Cerebellar cortex (tissue), 1 donor: ENCODE measurements around the gene SLC24A4.
"Not testable (repeated sequence)": the region's sequence is repeated elsewhere in the genome, so short reads cannot be mapped to it uniquely, and the experiment has no call there.

Experiments used
- DNase-seq: peaks from one replicate; pipeline ENCODE4 v3.0.0-alpha.2; 2015; ENCODE audit warnings: low spot score

SLC24A4 gene

DNA sequence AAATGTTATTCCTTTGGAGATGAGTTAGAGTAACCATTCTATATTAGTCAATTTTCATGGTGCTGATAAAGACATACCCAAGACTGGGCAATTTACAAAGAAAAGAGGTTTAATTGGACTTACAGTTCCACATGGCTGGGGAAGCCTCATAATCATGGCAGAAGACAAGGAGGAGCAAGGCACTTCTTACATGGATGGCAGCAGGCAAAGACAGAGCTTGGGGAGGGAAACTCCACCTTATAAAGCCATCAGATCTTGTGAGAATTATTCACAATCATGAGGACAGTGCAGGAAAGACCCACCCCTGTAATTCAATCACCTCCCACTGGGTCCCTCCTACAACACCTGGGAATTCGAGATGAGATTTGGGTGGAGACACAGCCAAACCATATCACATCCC, 79.5 kb downstream of the SLC24A4 start:
- DNase-seq = not testable (repeated sequence)

- DNase-seq = no peak
These were observed 81.1 kb downstream of the SLC24A4 start for GRCh38 chr14:92404018-92404417.

- no peak for DNase-seq
These were observed 81.5 kb downstream of the SLC24A4 start for GRCh38 chr14:92404421-92404820.

- DNase-seq = no peak
These were observed 82.0 kb downstream of the SLC24A4 start for GRCh38 chr14:92404938-92405337.

- DNase-seq = no peak
These were observed 84.4 kb downstream of the SLC24A4 start for GRCh38 chr14:92407410-92407809.

DNA sequence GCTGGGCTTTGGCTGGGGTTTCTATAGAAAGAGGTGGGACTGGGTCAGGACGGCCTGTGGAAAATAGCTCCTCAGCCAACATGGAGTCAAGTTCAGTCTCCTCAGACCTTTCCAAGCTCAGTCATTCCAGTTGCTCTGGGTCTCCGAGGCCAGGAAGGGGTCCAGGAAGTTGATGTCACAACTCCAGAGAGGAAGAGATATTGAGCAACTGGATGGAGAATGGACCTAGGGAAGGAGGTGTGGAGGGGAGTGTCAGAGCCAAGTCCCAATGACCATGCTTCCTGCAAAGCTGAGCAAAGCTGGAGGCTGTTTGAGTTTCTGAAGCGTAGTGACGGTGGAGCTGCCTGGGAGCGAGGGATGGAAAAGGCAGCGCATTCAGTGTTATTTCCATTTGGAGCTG, 86.1 kb downstream of the SLC24A4 start:
- no peak for DNase-seq

GRCh38 chr14:92411135-92411534, 88.2 kb downstream of the SLC24A4 start:
- no peak for DNase-seq

GRCh38 chr14:92411941-92412340, 89.0 kb downstream of the SLC24A4 start:
- DNase-seq = no peak

GRCh38 chr14:92412912-92413311, 89.9 kb downstream of the SLC24A4 start:
- no peak for DNase-seq

GRCh38 chr14:92413379-92413778, 90.4 kb downstream of the SLC24A4 start:
- DNase-seq = no peak

GRCh38 chr14:92414690-92415445, 91.9 kb downstream of the SLC24A4 start:
- DNase-seq = no peak

- DNase-seq = no peak
These were observed 93.0 kb downstream of the SLC24A4 start for GRCh38 chr14:92415969-92416368.

- DNase-seq = no peak
These were observed 93.6 kb downstream of the SLC24A4 start for GRCh38 chr14:92416544-92416943.

DNA sequence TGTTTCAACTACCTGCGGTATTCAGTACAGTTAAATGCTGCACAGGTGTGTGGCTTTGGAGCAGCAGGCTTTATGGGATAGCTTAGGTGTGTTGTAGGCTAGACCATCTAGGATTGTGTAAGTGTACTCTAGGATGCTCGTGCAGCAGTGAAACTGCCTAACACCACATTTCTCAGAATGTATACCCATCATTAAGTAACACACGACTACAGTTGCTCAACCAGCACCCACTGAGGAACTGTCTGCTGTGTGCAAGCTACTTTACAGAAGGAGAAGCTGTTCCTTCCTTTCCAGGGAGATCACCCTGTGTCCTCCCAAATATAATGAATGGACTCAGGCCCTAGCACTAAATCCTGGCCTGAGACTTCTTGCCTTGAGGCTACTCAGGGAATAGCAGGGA, 94.8 kb downstream of the SLC24A4 start:
- no peak for DNase-seq

GRCh38 chr14:92421751-92422150, 98.8 kb downstream of the SLC24A4 start:
- no peak for DNase-seq

DNA sequence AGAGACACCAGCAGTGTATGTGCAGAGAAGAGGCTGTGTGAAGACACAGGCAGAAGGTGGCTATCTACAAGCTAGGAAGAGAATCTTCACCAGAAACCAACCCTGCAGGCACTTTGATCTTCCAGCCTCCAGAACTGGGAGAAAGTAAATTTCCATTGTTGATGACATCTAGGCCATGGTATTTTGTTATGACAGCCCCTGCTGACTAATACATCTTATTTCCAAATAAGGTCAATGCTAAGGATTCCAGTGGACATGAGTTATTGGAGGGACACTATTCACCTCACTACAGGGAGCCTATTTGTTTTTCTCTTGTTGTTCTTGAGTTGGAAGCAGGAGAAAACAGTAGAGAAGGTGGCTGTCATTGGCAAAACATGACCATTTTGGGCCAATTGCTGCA, 102.1 kb downstream of the SLC24A4 start:
- DNase-seq = no peak

DNA sequence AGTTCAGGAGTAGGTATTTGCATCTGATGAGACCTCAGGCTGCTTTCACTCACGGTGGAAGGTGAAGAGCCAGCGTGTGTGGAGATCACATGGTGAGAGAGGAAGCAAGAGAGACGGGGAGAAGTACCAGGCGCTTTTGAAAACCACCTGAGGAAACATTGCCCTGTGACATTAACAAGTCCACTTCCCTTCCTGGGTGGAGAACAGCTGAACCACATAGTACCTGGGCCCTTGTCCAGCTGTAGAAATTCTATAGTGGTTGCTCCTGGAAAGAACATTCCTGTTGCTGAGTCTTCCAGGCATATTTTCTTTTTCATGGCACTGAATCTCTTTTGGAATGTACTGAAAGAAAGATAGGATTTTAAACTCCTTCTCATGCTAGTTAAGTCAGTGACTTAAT, 103.3 kb downstream of the SLC24A4 start:
- no peak for DNase-seq

DNA sequence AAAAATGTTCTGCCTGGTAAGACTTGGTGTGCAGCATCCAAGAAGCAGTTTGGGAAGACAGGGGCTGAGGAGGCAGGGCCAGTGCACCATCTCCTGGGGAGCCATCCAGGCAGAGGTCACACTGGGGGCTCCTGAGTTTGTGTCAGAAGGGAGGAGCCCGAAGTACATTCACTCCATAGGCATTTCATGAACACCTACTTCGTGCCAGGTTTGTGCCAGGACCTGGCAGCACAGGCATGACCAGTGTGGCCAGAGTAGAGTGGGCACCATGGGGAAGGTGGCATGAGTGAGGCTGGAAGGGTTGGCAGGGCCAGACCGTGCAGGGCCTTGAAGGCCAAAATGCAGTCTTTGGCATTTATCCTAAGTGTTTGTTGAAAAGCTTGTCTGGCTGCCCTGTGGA, 104.1 kb downstream of the SLC24A4 start:
- no peak for DNase-seq

- no peak for DNase-seq
These were observed 107.7 kb downstream of the SLC24A4 start for GRCh38 chr14:92430686-92431085.

DNA sequence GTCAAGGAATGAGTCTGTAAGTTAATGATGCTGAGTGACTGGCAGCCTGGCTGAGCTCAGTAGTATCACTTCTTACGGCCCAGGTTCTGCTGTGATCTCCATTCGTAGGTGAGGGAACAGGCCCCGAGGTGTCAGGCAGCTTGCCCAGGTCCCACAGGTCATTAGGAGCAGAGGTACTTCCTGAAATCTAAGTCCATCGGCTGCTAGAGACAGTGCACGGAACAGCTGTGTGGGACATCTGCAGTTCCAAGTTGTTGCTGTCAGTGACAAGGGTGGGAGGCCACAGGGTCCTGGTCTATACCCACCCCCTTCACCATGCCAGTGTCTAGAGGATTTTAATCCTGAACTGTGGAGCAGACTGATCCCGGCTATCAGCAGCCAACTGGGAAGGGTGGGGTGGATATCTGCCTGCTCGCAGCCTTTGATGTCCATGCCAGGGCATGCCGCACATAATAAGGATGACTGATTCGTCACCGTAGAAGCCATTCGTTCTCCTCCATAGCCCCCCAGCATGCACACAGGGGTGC, 108.3 kb downstream of the SLC24A4 start:
- DNase-seq = no peak

DNA sequence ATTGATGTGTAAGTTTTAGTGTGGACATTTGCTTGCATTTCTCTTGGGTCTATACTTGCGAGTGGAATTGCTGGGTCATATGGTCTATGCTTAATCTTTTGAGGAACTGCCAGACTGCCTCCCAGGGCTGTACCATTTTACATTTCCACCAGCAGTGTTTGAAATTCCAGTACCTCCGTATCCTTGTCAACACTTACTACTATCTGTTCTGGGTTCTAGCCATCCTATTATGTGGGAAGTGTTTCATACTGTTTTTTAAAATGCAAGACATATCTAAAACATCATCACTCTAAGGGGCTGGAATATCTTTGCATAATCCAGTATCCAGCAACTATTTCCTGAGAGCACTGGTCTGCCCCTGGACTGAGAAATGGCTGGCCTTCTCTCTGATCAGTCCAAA, 110.4 kb downstream of the SLC24A4 start:
- no peak for DNase-seq

DNA sequence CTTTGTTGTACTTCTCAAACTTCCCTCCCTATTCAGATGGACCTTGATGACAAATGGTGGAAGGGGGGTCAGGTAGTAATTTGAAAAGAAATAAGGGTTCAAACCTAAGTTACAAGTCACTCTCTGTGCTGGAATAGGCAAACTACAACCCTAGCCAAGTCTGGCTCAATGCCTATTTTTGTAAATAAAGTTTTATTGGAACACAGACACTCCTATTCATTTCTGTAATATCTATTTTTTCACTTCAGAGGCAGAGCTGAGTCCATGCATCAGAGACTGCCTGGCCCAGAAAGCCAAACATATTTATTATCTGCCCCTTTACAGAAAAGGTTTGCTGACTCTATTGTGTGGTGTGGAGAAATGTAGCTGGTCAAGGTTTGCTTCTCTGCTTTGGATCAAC, 112.2 kb downstream of the SLC24A4 start:
- no peak for DNase-seq

- no peak for DNase-seq
These were observed 113.3 kb downstream of the SLC24A4 start for GRCh38 chr14:92436115-92436776.

DNA sequence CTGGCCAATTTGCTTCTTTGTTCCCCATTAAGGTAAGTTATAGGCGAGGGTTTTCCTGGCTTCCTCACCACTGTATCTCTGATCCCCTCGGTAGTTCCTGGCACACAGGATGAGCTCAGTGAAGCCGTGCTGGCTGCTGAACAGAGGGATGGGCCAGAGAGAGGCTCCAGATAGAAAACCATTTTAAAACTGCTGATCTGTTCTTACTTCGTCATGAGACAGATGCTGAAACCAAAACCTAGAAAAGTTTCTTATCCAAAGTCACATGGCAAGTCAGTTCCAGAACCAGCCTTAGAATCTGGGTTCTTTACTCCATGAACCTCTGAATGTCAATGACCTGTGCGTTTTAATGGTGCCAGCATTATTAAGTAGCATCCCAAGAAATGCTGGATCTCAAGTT, 114.3 kb downstream of the SLC24A4 start:
- DNase-seq = no peak
